Tibial nerve (tissue), 4 donors: ENCODE data around the gene ATP12A. TPM values are rescaled to one million over a fixed set of nuclear protein-coding genes. Genes with fewer than 3 reads are reported as not detected.
A peak's percentile ranks its signal among the peaks of the same experiment; 100 is the strongest.

ENCODE experiments used
- DNase-seq, 2 donors: peaks; one replicate each; pipeline ENCODE4 v3.0.0-alpha.2; 2019; ENCODE audit warnings: low spot score in 2 of 2
- H3K27ac ChIP-seq, 4 donors: fragments of 200-600 bp; sonication (generic) in 3 of 4; one replicate each; pipeline ENCODE4 v1.5.1; 2017 to 2019; ENCODE audit warnings: mild to moderate bottlenecking in 1 of 4
- H3K27me3 ChIP-seq, 2 donors: fragments of 200-600 bp; sonication (generic) in 1 of 2; one replicate each; pipeline versions ENCODE4 v1.5.1 to v1.6.0; 2017 to 2019
- H3K36me3 ChIP-seq, 3 donors: fragments of 200-600 bp; sonication (generic); one replicate each; pipeline ENCODE4 v1.5.1; 2018 to 2019
- H3K4me1 ChIP-seq, 4 donors: fragments of 200-600 bp; sonication (generic) in 3 of 4; one replicate each; pipeline ENCODE4 v1.5.1; 2017 to 2019
- H3K4me3 ChIP-seq, 4 donors: fragments of 200-600 bp; sonication (generic) in 3 of 4; one replicate each; pipeline ENCODE4 v1.5.1; 2017 to 2019; ENCODE audit warnings: mild to moderate bottlenecking in 1 of 4, moderate library complexity in 1 of 4
- H3K9me3 ChIP-seq, 4 donors: fragments of 200-600 bp; sonication (generic) in 3 of 4; one replicate each; pipeline ENCODE4 v1.5.1; 2017 to 2019
- EP300 ChIP-seq, 2 donors: sonication (generic); formaldehyde crosslinking; IDR thresholded peaks; one replicate each; pipeline ENCODE4 v1.6.1; 2017; ENCODE audit warnings: antibody characterized with exemption in 2 of 2, mild to moderate bottlenecking in 1 of 2
- POLR2A ChIP-seq, 2 donors: fragments of 450-650 bp; IDR thresholded peaks; one replicate each; pipeline ENCODE4 v1.6.1; 2017; ENCODE audit warnings: antibody characterized with exemption in 2 of 2, mild to moderate bottlenecking in 2 of 2, moderate library complexity in 2 of 2
- WGBS, 2 donors: methylation state at CpG; one replicate each; pipeline ENCODE4 v1.1.5; 2018; 5-methylcytosine and 5-hydroxymethylcytosine counted together
- total RNA-seq, 4 donors: library from RNA; depleted of rRNA; stranded (reverse); fragments of >200 nt; gene quantifications; one replicate each; pipeline ENCODE4 v1.1.0, GENCODE V29; 2016
- TF ChIP-seq, protein P1 (sequence below), 5 experiments: fragments of 200-600 bp in 3 of 5; fragments of 450-650 bp in 2 of 5; sonication (generic) in 3 of 5; IDR thresholded peaks; one replicate each; pipeline ENCODE4 v1.5.1; 2016 to 2019; ENCODE audit warnings: antibody characterized with exemption in 5 of 5, mild to moderate bottlenecking in 3 of 5, moderate library complexity in 2 of 5

The ATP12A gene
- total RNA-seq, 4 donors from 2014 or later: not detected

GRCh38 chr13:24675806-24676570, 4.2 kb upstream of the ATP12A start:
- H3K27me3 ChIP-seq: peaks cover 0 to 39% of the 10 kb centered on the region in 2 donors
- no peaks in the 10 kb centered on the region for H3K9me3 ChIP-seq
- WGBS, 2 donors: 65 to 67% methylated on average over 16 of the region's 16 CpGs
- TF ChIP-seq, protein P1, sequence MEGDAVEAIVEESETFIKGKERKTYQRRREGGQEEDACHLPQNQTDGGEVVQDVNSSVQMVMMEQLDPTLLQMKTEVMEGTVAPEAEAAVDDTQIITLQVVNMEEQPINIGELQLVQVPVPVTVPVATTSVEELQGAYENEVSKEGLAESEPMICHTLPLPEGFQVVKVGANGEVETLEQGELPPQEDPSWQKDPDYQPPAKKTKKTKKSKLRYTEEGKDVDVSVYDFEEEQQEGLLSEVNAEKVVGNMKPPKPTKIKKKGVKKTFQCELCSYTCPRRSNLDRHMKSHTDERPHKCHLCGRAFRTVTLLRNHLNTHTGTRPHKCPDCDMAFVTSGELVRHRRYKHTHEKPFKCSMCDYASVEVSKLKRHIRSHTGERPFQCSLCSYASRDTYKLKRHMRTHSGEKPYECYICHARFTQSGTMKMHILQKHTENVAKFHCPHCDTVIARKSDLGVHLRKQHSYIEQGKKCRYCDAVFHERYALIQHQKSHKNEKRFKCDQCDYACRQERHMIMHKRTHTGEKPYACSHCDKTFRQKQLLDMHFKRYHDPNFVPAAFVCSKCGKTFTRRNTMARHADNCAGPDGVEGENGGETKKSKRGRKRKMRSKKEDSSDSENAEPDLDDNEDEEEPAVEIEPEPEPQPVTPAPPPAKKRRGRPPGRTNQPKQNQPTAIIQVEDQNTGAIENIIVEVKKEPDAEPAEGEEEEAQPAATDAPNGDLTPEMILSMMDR (IDR thresholded peaks at IDR 0.05): no peak
- TF ChIP-seq POLR2A (IDR thresholded peaks at IDR 0.05) (no peak), EP300 (IDR thresholded peaks at IDR 0.05) (no peak)
- H3K4me1 ChIP-seq: peaks cover 0 to 23% (median 13%) of the 10 kb centered on the region in 4 donors
- no peak overlapping the region for H3K27ac ChIP-seq
- H3K4me3 ChIP-seq: no peak overlapping the region
- H3K36me3 ChIP-seq: no peaks in the 10 kb centered on the region
- DNase-seq: no peak

DNA sequence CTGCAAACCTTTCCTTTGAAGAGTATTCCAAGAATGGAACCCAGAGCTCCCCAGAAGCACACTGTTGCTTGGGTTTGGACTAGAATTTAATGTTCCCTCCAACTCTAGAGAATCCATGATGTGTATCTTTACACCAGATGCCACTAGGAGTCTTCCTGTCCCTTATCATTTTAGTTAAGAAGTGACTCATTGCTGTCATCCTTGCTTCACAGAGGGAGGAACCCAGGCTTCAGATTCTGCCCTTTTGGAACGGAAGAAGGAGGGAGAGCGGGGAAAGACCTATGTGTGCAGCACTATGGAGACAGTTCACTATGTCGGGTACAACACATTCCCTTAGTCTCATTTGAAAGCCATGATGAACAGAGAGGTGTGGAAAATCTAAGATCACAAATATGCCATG, 2.1 kb upstream of the ATP12A start:
- Histone ChIP-seq H3K4me1 (peaks cover 0 to 14% (median 7%) of the 10 kb centered on the region in 4 donors), H3K9me3 (no peaks in the 10 kb centered on the region), H3K36me3 (no peaks in the 10 kb centered on the region), H3K27ac (no peak overlapping the region), H3K4me3 (no peak overlapping the region), H3K27me3 (peaks cover 0 to 46% of the 10 kb centered on the region in 2 donors)
- TF ChIP-seq EP300 (IDR thresholded peaks at IDR 0.05): no peak
- TF ChIP-seq, protein P1 (IDR thresholded peaks at IDR 0.05): no peak
- TF ChIP-seq POLR2A (IDR thresholded peaks at IDR 0.05): no peak
- WGBS, 2 donors: 86 to 87% methylated on average over 3 of the region's 3 CpGs
- no peak for DNase-seq

DNA sequence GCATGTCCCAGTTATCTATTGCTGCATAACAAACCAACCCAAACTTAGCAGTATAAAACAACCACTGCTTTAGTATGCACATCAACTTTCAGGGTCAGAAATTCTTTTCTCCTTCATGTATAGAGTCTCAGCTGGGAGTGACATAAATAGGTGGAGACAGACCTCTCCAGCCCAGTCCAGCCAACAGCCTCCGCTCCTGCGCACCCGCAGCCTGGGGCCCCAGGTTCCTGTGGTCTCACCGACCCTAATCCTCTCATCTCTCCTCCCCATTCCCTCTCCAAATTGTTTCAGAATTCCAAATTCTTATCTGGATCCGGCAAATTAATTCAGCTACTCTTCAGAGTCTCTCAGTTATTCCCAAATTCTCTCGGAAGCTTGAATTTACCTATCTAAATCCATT, 522 bp upstream of the ATP12A start:
- H3K4me3 ChIP-seq: no peak overlapping the region
- WGBS, 2 donors: 51 to 59% methylated on average over 6 of the region's 6 CpGs
- no peak for TF ChIP-seq POLR2A (IDR thresholded peaks at IDR 0.05)
- no peak for TF ChIP-seq EP300 (IDR thresholded peaks at IDR 0.05)
- TF ChIP-seq, protein P1 (IDR thresholded peaks at IDR 0.05): no peak
- H3K36me3 ChIP-seq: no peaks in the 10 kb centered on the region
- peaks cover 0 to 46% of the 10 kb centered on the region in 2 donors for H3K27me3 ChIP-seq
- DNase-seq: no peak
- H3K9me3 ChIP-seq: no peaks in the 10 kb centered on the region
- H3K4me1 ChIP-seq: peaks cover 0 to 27% (median 11%) of the 10 kb centered on the region in 4 donors
- no peak overlapping the region for H3K27ac ChIP-seq

- Histone ChIP-seq H3K4me1 (peaks cover 0 to 40% (median 15%) of the 10 kb centered on the region in 4 donors), H3K27ac (no peak overlapping the region), H3K36me3 (no peaks in the 10 kb centered on the region), H3K9me3 (no peaks in the 10 kb centered on the region), H3K27me3 (peaks cover 0 to 46% of the 10 kb centered on the region in 2 donors), H3K4me3 (peak overlapping the region in 2 of 4 donors; percentile 40)
- DNase-seq: no peak
- no peak for TF ChIP-seq EP300 (IDR thresholded peaks at IDR 0.05)
- no peak for TF ChIP-seq POLR2A (IDR thresholded peaks at IDR 0.05)
- TF ChIP-seq, protein P1 (IDR thresholded peaks at IDR 0.05): no peak
- WGBS, 2 donors: 38 to 40% methylated on average over 28 of the region's 29 CpGs
These were observed 855 bp downstream of the ATP12A start for GRCh38 chr13:24680921-24681604.

- H3K9me3 ChIP-seq: no peaks in the 10 kb centered on the region
- peaks cover 0 to 46% of the 10 kb centered on the region in 2 donors for H3K27me3 ChIP-seq
- no peak for DNase-seq
- H3K4me3 ChIP-seq: no peak overlapping the region
- TF ChIP-seq, protein P1 (IDR thresholded peaks at IDR 0.05): no peak
- TF ChIP-seq EP300 (IDR thresholded peaks at IDR 0.05) (no peak), POLR2A (IDR thresholded peaks at IDR 0.05) (no peak)
- no peaks in the 10 kb centered on the region for H3K36me3 ChIP-seq
- H3K4me1 ChIP-seq: peaks cover 0 to 40% (median 15%) of the 10 kb centered on the region in 4 donors
- no peak overlapping the region for H3K27ac ChIP-seq
- WGBS, 2 donors: 84 to 87% methylated on average over 1 of the region's 1 CpG
These were observed 1.7 kb downstream of the ATP12A start for GRCh38 chr13:24681930-24682329.
